ENCODE results near the gene MAP3K1.

MAP3K1 gene

GRCh38 chr5:56913766-56914165 is 98.4 kb downstream of the MAP3K1 start:
- DNase-seq = no peak

DNA sequence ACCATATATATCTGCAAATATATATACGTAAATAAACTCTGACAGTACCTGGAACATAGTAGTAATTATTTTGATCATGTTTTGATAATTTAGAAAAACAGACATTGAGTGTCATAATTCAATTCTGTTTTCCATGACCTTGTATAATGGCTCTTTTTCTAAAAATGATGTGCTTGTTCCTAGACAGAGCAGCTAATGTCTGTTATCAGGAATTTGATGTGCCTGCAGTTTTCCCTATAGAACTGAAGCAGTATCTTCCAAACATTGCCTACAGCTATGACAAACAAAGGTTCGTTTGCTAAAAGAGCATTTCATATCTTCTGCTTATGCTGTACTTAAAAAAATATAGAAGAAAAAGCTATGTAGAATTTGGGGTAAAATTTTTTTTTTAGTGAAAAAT is 99.3 kb downstream of the MAP3K1 start:
- no peak for DNase-seq

- DNase-seq = no peak
These were observed 102.2 kb downstream of the MAP3K1 start for GRCh38 chr5:56917534-56917933.

- no peak for DNase-seq
These were observed 102.7 kb downstream of the MAP3K1 start for GRCh38 chr5:56918054-56918453.

DNA sequence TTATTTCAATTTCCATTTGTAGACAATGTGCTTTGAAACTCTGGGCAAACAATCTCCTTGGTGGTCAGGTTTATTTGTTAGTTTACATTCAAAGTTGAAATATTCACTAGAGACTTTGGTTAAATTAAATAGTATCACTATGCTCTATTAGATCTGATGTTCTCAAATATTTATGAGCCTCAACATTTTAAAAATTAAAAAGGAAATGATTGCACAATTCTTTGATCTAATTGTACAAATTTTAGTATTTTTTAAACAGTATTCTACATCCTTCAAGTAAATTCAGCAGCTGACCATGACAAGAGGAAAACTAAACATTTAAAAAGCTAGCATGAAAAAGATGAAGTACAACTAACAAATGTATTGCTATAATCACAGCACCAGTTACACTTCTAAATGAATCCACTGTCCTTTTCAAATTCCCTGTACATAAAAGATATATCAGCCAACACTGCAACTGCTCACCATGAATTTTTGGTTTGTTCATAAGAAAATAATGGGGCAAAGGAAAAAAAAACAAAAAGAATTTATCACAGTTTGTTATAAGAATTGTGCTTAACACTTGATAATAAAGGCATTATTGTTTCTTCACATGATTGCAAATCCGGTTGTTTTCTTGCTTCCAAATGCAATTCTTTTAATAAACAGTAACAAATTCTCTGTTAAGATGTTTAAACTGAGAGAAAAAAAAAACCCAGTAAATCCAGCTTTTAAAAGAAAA is 104.8 kb downstream of the MAP3K1 start:
- DNase-seq = no peak

- DNase-seq = no peak
These were observed 107.6 kb downstream of the MAP3K1 start for GRCh38 chr5:56922922-56923321.

DNA sequence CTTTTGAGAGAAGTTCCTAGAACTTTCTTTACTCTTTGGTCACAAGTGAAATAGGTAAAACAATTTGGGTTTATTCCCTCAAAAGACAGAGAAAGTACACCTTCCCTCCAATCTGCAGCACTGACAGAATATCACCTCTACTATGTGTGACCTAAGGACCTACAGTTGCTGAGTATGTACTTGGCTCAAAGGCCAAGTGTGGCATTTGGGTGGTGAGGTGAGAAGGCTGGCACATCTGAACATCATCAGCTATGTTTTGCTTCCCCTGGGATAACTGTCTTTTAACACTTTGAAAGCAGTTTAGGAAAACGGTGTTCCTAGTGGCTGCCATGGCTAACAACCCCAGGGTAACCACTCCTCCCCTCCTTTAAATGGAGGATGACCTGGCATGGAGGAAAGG is 119.0 kb downstream of the MAP3K1 start:
- no peak for DNase-seq

- no peak for DNase-seq
These were observed 123.5 kb downstream of the MAP3K1 start for GRCh38 chr5:56938858-56939257.

GRCh38 chr5:56941981-56942380 is 126.6 kb downstream of the MAP3K1 start:
- no peak for DNase-seq

Data from NCI-H524 treated with DMSO at 0.1 percent for 48 hours (cell line).